Duodenal mucosa (tissue), 2 donors: ENCODE data around the gene CLPTM1.

Experiments used
- H3K27ac ChIP-seq: one replicate; pipeline ENCODE4 v1.7.0; 2013; ENCODE audit warnings: low read depth, low read length
- H3K27me3 ChIP-seq, 2 donors: one replicate each; pipeline ENCODE4 v1.7.0; 2013; ENCODE audit warnings: low read length in 2 of 2, control low read depth in 1 of 2; ENCODE audit not compliant: insufficient read depth in 2 of 2, control insufficient read depth in 1 of 2
- H3K36me3 ChIP-seq, 2 donors: one replicate each; pipeline ENCODE4 v1.7.0; 2013; ENCODE audit warnings: low read length in 2 of 2, control low read depth in 1 of 2; ENCODE audit not compliant: insufficient read depth in 2 of 2, control insufficient read depth in 1 of 2
- H3K4me1 ChIP-seq, 2 donors: one replicate each; pipeline ENCODE4 v1.7.0; 2013; ENCODE audit warnings: low read length in 2 of 2, control low read depth in 1 of 2; ENCODE audit not compliant: insufficient read depth in 2 of 2, control insufficient read depth in 1 of 2
- H3K4me3 ChIP-seq, 2 donors: one replicate each; pipeline ENCODE4 v1.7.0; 2013; ENCODE audit warnings: low read length in 2 of 2, low read depth in 1 of 2
- H3K9ac ChIP-seq, 2 donors: one replicate each; pipeline ENCODE4 v1.7.0; 2013; ENCODE audit warnings: low read length in 2 of 2, low read depth in 1 of 2
- H3K9me3 ChIP-seq, 2 donors: one replicate each; pipeline ENCODE4 v1.7.0; 2013; ENCODE audit warnings: low read length in 2 of 2, control low read depth in 1 of 2; ENCODE audit not compliant: control insufficient read depth in 1 of 2

CLPTM1 gene

GRCh38 chr19:45005787-45006186 is 50.6 kb downstream of the CLPTM1 start:
- peaks cover 28 to 31% of the 10 kb centered on the region in 2 donors for H3K4me1 ChIP-seq
- H3K27me3 ChIP-seq = no peaks in the 10 kb centered on the region
- peak overlapping the region; percentile 95 for H3K27ac ChIP-seq
- H3K9me3 ChIP-seq = no peaks in the 10 kb centered on the region
- H3K9ac ChIP-seq = peak overlapping the region; percentile 32 to 50
- H3K36me3 ChIP-seq = peaks cover 0 to 5% of the 10 kb centered on the region in 2 donors
- no peak overlapping the region for H3K4me3 ChIP-seq

GRCh38 chr19:45008552-45008951 is 53.4 kb downstream of the CLPTM1 start:
- Histone ChIP-seq H3K9ac (peak overlapping the region; percentile 56 to 57), H3K36me3 (peaks cover 5 to 10% of the 10 kb centered on the region in 2 donors), H3K9me3 (no peaks in the 10 kb centered on the region), H3K27me3 (no peaks in the 10 kb centered on the region), H3K4me1 (peaks cover 20 to 22% of the 10 kb centered on the region in 2 donors), H3K4me3 (peak overlapping the region; percentile 44 to 59), H3K27ac (peak overlapping the region; percentile 61)

- H3K27ac ChIP-seq = no peak overlapping the region
- H3K4me1 ChIP-seq = peaks cover 20 to 22% of the 10 kb centered on the region in 2 donors
- no peak overlapping the region for H3K9ac ChIP-seq
- H3K27me3 ChIP-seq = no peaks in the 10 kb centered on the region
- H3K4me3 ChIP-seq = no peak overlapping the region
- peaks cover 5 to 14% of the 10 kb centered on the region in 2 donors for H3K36me3 ChIP-seq
- H3K9me3 ChIP-seq = no peaks in the 10 kb centered on the region
Measured at GRCh38 chr19:45009625-45010255, 54.6 kb downstream of the CLPTM1 start.

- Histone ChIP-seq H3K9ac (no peak overlapping the region), H3K4me1 (peaks cover 18 to 19% of the 10 kb centered on the region in 2 donors), H3K27ac (no peak overlapping the region), H3K36me3 (peaks cover 5 to 14% of the 10 kb centered on the region in 2 donors), H3K4me3 (no peak overlapping the region), H3K9me3 (no peaks in the 10 kb centered on the region), H3K27me3 (no peaks in the 10 kb centered on the region)
Measured at GRCh38 chr19:45010306-45010705, 55.1 kb downstream of the CLPTM1 start.

GRCh38 chr19:45011959-45012358 is 56.8 kb downstream of the CLPTM1 start:
- Histone ChIP-seq H3K9me3 (no peaks in the 10 kb centered on the region), H3K4me3 (no peak overlapping the region), H3K27me3 (no peaks in the 10 kb centered on the region), H3K9ac (no peak overlapping the region), H3K27ac (no peak overlapping the region), H3K36me3 (peaks cover 5 to 13% of the 10 kb centered on the region in 2 donors), H3K4me1 (peaks cover 13 to 16% of the 10 kb centered on the region in 2 donors)

GRCh38 chr19:45016388-45017314 is 61.5 kb downstream of the CLPTM1 start:
- Histone ChIP-seq H3K27ac (peak overlapping the region; percentile 26), H3K9me3 (no peaks in the 10 kb centered on the region), H3K9ac (no peak overlapping the region), H3K36me3 (peaks cover 5 to 14% of the 10 kb centered on the region in 2 donors), H3K4me3 (no peak overlapping the region), H3K27me3 (no peaks in the 10 kb centered on the region), H3K4me1 (no peaks in the 10 kb centered on the region)

- H3K27ac ChIP-seq = no peak overlapping the region
- no peaks in the 10 kb centered on the region for H3K4me1 ChIP-seq
- no peaks in the 10 kb centered on the region for H3K9me3 ChIP-seq
- H3K27me3 ChIP-seq = no peaks in the 10 kb centered on the region
- no peak overlapping the region for H3K9ac ChIP-seq
- H3K4me3 ChIP-seq = no peak overlapping the region
- H3K36me3 ChIP-seq = peaks cover 0 to 11% of the 10 kb centered on the region in 2 donors
Measured at GRCh38 chr19:45019187-45019586, 64.0 kb downstream of the CLPTM1 start.

- no peaks in the 10 kb centered on the region for H3K9me3 ChIP-seq
- H3K27ac ChIP-seq = no peak overlapping the region
- no peaks in the 10 kb centered on the region for H3K4me1 ChIP-seq
- H3K4me3 ChIP-seq = no peak overlapping the region
- H3K36me3 ChIP-seq = peaks cover under 1 to 11% of the 10 kb centered on the region in 2 donors
- H3K9ac ChIP-seq = no peak overlapping the region
- no peaks in the 10 kb centered on the region for H3K27me3 ChIP-seq
Measured at GRCh38 chr19:45020071-45020470, 64.9 kb downstream of the CLPTM1 start.

GRCh38 chr19:45021971-45022370 is 66.8 kb downstream of the CLPTM1 start:
- Histone ChIP-seq H3K9me3 (no peaks in the 10 kb centered on the region), H3K4me3 (no peak overlapping the region), H3K27me3 (no peaks in the 10 kb centered on the region), H3K9ac (no peak overlapping the region), H3K4me1 (no peaks in the 10 kb centered on the region), H3K36me3 (peaks cover 9 to 22% of the 10 kb centered on the region in 2 donors), H3K27ac (no peak overlapping the region)

- Histone ChIP-seq H3K27ac (no peak overlapping the region), H3K36me3 (peaks cover 14 to 22% of the 10 kb centered on the region in 2 donors), H3K4me3 (no peak overlapping the region)
Measured at GRCh38 chr19:45023048-45023447, 67.9 kb downstream of the CLPTM1 start.

More at GRCh38 chr19:45023048-45023447, 67.9 kb downstream of the CLPTM1 start:
- Histone ChIP-seq H3K9ac (no peak overlapping the region), H3K27me3 (no peaks in the 10 kb centered on the region), H3K4me1 (no peaks in the 10 kb centered on the region), H3K9me3 (no peaks in the 10 kb centered on the region)
